HEK293T (cell line): Measurements from ENCODE around the gene WNK1.

Experiments used
- ARNT ChIP-seq: fragments of 450-650 bp; IDR thresholded peaks from 2 replicates; pipeline ENCODE4 v1.6.1; 2017; ENCODE audit warnings: mild to moderate bottlenecking
- BHLHE40 ChIP-seq: fragments of 450-650 bp; IDR thresholded peaks from 2 replicates; pipeline ENCODE4 v1.6.1; 2016; ENCODE audit warnings: mild to moderate bottlenecking, moderate library complexity, borderline replicate concordance
- ELF4 ChIP-seq: fragments of 450-650 bp; IDR thresholded peaks from 2 replicates; pipeline ENCODE4 v1.6.1; 2017; ENCODE audit warnings: antibody characterized with exemption
- FOXA1 ChIP-seq: fragments of 450-650 bp; IDR thresholded peaks from 2 replicates; pipeline ENCODE4 v1.6.1; 2016; ENCODE audit warnings: mild to moderate bottlenecking
- FOXK2 ChIP-seq: fragments of 450-650 bp; IDR thresholded peaks from 2 replicates; pipeline ENCODE4 v1.6.1; 2016; ENCODE audit warnings: mild to moderate bottlenecking
- FOXM1 ChIP-seq: fragments of 450-650 bp; IDR thresholded peaks from 2 replicates; pipeline ENCODE4 v1.6.1; 2017; ENCODE audit warnings: mild to moderate bottlenecking, borderline replicate concordance
- HDGF ChIP-seq: fragments of 450-650 bp; IDR thresholded peaks from 2 replicates; pipeline ENCODE4 v1.6.1; 2017; ENCODE audit warnings: antibody characterized with exemption, borderline replicate concordance
- NFRKB ChIP-seq: fragments of 450-650 bp; IDR thresholded peaks from 2 replicates; pipeline ENCODE4 v1.6.1; 2016; ENCODE audit warnings: mild to moderate bottlenecking, moderate library complexity
- PKNOX1 ChIP-seq: fragments of 450-650 bp; IDR thresholded peaks from 2 replicates; pipeline ENCODE4 v1.6.1; 2016
- SP1 ChIP-seq: fragments of 450-650 bp; IDR thresholded peaks from 2 replicates; pipeline ENCODE4 v1.6.1; 2017
- SUZ12 ChIP-seq: fragments of 450-650 bp; IDR thresholded peaks from 2 replicates; pipeline ENCODE4 v1.6.1; 2016; ENCODE audit warnings: mild to moderate bottlenecking
- TARDBP ChIP-seq: fragments of 450-650 bp; IDR thresholded peaks from 2 replicates; pipeline ENCODE4 v1.6.1; 2016
- ZNF384 ChIP-seq: fragments of 450-650 bp; IDR thresholded peaks from 2 replicates; pipeline ENCODE4 v1.6.1; 2016

- no peak for TF ChIP-seq TARDBP
- TF ChIP-seq FOXA1, result no peak
- TF ChIP-seq PKNOX1, result no peak
- TF ChIP-seq NFRKB, result no peak
- TF ChIP-seq ARNT, result no peak
- TF ChIP-seq FOXK2, result no peak
- TF ChIP-seq HDGF, result no peak
- no peak for TF ChIP-seq ELF4
- TF ChIP-seq BHLHE40, result no peak
- TF ChIP-seq SUZ12, result no peak
- no peak for TF ChIP-seq SP1
- TF ChIP-seq FOXM1, result no peak
- no peak for TF ChIP-seq ZNF384
These were observed 157.5 kb downstream of the WNK1 start for GRCh38 chr12:909861-910260.
